ENCODE data around the gene CCL18. TPM values are rescaled to one million over a fixed set of nuclear protein-coding genes. Genes with fewer than 3 reads are reported as not detected.
"Not testable (repeated sequence)": the region's sequence is repeated elsewhere in the genome, so short reads cannot be mapped to it uniquely, and the experiment has no call there.

CCL18 gene
- total RNA-seq, 1 donor from 2014 or later, result not detected

DNA sequence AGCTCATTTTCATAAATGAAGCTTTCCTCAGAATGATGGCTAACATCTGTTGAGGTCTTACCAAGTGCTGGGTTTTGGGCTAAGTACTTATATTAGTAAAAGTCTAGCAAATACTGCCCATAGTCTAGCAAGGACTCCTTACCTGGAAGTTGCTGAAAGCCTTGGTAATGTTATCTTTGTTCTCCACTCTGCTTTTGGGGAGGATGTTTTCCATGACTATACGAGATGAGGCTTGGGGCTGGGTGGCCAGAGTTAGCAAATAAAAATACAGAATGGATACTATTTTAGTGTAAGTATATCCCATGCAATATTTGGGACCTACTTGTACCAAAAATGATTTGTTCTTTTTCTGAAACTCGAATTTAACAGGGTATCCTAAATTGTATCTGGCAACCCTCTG, 7.7 kb downstream of the CCL18 start:
- DNase-seq (ENCODE audit: low read depth), result no peak

DNA sequence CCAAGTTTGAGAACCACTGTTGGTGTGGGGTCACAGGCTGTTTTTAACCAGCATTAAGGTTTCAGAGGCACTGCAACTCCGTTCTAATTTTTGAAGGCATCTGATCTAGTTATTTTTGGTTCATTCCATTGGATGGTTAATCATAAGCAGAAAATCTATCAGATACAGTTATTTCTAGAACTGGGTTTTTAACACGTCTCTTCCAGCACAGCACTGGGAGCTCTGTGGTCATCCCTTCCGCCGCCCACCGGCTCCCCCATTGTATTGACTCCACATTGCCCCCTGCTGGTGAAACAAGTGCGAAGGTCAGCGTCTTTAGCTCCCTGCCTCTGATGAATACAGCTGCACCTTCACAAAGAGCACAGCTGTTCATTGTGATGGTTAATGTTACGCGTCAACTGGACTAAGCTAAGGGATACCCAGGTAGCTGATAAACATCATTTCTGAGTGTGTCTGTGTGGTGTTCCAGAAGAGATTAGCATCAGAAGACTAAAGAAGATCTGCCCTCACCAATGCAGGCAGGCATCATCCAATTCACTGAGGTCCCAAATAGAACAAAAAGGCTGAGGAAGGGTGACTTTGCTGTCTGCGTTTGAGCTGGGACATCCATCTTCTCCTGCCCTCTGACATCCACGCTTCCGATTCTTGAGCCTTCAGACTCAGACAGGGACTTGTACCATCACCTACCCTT, 8.5 kb downstream of the CCL18 start:
- no peak for DNase-seq (ENCODE audit: low read depth)

DNA sequence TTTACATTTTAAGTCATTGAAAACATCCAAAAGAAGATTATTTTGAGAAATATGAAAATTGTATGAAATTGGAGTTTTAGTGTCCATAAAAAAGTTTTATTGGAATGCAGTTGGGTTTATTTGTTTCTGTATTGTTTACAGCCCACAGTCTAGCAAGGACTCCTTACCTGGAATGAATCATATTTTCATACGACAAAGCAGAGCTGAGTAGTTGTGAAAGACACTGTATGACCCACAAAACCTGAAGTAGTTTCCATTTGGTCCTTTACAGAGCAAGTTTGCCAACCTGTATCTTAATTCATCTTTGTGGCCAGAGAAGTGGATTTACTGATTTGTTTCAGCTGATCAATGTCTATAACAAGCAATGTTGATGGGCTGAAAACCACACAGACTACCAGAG, 10.3 kb downstream of the CCL18 start:
- DNase-seq (ENCODE audit: low read depth), result no peak

DNA sequence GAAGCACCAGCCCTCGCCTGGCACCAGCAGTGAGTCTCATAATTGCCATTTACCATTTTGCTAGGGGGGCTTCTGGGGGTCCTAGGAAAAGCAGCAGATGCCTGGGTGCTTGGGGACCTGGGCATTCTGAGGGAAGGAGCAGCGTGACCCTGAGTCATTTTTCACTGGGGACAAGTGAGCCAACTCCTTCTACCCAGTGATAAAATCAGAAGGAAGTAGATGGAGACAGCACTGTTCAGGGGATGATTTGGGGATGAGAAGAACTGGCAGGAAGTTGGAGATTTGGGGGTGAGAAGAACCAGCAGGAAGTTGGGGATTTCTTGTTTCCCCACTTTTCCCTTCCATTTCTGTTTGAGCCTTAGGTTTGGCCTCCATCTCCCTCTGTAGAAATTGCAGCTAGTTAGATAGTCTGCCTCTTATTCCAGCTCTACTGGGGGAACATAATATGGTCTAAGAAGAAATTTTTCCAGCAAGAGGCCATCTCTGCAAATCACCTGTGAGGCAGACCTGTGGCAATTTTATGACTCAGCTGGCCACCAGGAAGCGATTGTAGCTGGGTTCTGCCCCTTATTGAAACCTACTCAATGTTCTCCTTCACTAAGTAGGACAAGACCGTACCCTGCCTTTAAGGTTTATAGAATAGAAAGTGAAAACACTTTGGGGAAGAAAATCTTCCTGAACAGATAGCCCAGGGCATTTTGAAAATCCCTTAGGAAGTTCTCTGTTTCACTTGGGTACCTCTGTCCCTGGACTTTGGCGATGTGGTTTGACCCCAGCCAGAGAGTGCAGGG, 17.8 kb downstream of the CCL18 start:
- DNase-seq (ENCODE audit: low read depth), result peak; percentile 6

DNA sequence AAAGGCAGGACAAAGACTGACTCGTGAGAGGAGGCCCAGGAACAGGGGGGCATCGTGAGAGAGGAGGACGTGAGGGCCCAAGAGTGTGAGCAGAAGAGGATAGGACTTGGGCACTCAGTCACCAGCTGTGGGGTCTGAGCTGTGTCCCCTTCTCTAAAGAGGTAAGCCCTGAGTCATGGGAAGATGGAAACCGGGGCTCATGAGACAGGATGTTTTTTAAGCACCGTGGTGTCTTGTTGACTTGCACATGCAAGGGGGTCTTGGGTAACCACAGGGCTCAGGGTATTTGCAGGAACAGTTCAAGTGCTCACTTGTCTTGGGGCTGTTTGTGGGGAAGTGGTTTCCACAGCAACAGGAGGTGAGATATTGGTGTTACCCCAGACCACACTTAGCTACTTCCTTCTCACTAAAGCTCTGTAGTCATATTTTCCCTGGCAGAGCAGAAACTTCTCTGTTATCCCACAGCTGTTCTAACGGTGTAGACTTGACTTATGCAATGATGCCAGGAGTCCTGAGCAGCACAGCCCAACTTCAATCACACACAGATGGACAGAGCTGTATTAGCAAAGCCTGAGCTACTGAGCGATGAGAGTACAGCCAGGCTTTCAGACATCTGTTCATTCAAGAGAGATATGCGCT, 18.5 kb downstream of the CCL18 start:
- not testable (repeated sequence) for DNase-seq (ENCODE audit: low read depth)

DNA sequence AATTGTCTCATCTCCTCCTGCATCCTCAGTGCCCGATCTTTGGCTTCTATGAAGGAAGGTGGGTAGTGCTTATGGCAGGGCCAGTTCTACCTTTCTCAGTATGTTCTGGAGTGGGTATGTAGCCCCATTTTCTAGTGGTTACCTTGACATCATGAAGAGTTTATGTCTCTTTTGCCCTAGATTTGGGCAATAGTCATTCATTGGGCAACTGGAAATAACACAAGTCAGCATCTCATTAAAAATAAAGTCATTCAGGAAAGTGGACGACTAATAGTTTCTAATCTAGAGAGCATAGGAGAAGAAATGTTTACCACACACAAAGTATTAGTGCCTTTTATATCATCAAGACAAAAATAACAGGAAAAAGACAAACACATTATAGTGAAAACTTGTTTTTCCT, 19.6 kb downstream of the CCL18 start:
- not testable (repeated sequence) for DNase-seq (ENCODE audit: low read depth)

DNA sequence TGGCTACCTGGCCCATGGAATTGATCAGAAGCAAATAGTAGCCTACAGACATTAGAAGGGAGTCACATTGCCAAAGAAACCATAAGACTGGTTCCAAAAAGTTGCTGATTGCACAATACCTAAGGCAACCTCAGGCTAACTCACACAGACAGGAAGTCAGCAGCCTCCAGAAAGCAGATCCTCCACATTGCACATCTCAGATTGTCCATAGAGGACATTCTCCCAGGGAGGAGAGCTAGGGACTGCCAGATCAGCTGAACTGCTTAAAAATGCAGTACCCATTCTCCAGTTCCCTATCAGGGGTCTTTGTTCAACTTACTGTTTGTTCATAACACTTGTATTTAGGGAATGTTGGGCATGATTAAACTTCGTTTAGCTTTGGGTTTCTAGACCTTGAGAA, 21.7 kb downstream of the CCL18 start:
- DNase-seq (ENCODE audit: low read depth), result no peak

DNA sequence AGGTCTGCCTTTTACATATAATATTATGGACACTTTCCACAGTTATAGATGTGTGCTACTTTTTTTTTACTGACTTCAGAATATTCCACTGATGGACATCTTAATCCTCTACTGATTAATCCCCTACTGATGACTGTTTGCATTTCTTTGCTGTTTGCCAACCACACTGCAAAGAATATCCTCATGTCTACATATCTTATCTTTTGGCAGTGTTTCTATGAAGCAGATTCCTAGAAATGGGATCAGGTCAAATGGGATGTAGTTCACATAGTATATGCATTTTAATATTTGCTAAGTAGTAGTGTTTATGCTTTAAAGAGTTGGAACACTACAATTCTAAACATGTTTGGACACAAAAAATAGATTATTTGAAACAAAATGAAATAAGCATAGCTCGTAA, 22.7 kb downstream of the CCL18 start:
- no peak for DNase-seq (ENCODE audit: low read depth)

DNA sequence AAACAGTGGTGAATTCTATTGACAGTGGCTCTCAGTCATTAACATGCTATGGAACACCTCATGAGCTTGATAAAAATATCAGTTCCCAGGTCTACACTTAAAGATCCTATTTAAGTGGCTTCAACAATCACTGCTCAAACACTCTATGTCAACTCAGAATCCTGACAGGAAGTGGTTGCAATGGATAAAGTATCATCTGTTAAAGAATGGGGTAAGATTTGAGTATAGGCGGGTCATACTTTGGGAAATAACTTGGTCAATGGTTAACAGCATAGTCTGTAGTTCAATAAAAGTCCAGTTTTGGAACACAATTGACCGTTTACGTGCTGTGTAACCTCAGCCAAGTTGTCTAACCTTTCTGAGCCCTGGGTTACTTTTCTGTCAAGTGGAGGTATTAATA, 23.4 kb downstream of the CCL18 start:
- not testable (repeated sequence) for DNase-seq (ENCODE audit: low read depth)

DNA sequence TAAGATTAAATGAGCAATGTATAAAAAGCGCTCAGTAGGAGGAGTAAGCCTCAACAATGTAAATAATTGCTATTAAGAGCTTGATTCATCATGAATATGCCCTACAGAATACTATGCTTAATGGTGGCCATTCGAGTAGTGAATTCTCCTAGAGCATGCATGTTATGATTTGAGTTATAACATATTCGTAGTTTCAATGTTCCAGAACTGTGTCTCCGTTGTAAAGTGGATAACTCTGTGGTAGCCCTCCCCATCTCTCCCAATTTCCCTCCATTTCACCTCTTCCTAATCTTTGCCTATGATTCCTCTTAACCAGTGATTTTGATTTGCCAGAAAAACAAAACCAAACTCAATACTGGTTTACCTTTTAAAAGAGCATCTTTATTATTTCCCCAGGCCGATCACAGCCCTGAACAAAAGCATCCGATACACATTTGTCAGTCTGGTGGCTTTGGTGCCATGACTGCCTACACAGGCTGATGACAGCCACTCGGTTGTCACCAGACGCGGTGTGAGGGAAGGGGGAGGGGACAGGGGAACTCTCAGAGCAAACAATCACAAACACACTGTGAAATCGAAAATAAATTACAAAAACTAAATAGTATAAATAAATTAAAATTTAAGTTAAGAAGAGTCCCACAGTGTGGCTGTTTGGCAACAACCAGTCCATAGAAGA, 24.0 kb downstream of the CCL18 start:
- DNase-seq (ENCODE audit: low read depth), result not testable (repeated sequence)

DNA sequence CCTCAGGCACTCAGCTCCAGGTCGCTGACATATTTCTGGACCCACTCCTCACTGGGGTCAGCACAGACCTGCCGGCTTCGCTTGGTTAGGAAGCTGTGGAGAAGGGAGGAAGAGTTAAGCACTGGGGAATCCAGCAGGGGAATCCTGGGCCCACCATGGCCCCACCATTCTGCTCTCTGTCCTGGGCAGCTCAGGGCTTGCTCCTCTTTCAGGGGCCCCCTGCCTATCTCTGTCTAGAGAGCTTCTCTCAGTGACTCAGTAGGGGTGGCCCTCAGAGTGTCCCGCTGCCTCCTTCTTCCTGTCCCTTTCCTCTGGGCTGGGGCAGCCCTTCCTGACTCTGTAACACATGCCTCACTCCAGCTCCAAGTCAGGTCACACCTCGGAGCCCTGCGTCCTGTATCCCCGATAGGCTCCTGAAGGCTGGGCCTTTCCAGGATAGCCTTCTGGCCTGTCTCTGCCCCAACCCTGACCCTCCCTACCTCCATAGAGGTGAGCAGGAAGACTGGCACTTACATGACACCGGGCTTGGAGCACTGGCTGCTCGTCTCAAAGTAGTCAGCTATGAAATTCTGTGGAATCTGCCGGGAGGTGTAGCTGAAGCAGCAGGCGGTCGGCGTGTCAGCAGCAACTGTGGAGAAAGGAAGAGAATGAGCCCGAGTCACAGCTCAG, 24.7 kb downstream of the CCL18 start:
- DNase-seq (ENCODE audit: low read depth), result no peak

DNA sequence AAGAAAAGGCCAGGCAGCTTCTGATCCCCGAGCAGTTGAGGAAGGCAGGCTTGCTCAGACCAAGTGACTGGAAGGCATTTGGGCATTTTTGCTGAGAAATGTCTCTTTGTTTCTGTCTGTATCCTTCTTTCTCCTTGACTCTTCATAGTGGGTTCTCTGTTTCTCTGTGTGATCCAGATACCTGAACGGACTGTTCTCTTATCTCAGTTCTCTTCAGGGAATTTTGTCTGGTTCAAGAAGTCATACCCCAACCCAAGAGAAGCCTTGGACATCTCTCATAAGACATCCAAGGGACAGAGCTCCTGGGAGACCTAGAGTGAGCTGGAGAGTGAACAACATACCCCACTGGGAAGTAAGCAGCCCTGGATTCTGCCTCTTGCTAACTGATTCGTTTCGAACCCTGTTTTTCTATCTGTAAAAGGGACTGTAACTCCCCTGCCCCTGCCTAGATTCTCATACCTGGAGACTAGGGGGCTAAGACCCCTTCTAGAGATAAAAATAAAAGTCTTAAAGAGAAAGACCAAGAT, 25.3 kb downstream of the CCL18 start:
- DNase-seq (ENCODE audit: low read depth), result no peak

DNA sequence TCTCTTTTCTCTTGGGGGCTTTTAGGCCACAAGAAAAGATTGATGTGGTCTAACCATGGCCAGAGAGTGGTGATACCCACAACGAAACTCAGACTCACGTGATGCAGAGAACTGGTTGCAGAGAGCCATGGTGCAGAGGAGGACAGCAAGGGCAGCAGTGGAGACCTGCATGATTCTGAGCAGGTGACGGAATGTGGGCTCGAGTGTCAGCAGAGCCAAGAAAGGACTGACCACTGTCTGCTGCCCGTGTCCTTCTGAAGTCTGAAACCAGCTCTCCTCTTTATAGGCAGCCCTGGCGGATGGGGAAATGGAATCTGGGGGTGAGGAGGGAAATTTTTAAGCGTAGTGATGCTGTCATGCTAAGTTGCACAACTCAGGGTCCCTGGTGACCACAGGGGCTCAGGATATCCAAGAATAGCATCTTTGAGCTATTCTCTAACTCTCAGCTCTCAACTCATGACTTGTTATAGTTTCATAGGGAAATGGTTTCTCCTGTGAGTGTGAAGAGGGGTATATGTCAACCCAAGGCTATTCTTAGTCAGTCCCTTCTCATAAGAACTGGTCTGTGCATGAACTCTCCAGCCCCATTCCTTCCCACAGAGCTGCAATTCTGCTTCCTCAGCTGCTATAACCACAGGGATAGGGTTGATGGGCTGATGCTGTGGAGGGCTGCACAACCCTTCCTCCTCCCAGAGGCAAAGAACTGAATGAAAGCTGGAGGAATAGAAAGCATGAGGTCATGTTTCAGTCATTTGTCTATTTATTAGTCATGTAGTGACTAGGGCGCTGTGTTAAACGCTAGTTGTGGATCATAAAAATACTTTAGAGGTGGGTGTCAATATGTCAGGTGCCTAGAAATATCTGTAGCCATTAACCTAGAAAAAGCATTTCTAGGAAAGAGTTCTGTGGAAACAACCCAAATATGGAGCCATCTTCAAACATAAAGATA, 26.1 kb downstream of the CCL18 start, which contains the start of gene CCL3:
TSS of gene CCL3 (minus strand) at position 256 of the 949 bp plus-strand sequence. CDS start at position 171, 85 bp downstream.
- DNase-seq (ENCODE audit: low read depth), result no peak

DNA sequence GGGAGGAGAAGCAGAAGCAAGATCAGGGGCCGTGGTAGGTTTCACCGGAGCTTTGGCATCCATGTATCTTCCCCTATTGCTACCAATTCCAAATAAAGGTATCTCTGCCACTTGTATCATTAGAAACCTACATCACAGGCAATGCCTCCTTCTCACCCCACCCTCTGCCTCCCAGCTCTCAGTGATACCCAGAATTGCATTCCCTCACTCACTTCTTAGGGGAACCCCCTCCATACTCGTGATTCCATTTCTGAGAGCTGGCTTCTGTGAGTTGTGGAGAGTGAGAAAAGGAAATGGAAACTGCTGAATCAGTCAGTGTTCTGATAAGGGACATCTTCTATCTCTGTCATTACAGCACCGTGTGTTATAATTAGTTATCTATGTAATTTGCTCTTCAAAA, 28.2 kb downstream of the CCL18 start:
- no peak for DNase-seq (ENCODE audit: low read depth)

DNA sequence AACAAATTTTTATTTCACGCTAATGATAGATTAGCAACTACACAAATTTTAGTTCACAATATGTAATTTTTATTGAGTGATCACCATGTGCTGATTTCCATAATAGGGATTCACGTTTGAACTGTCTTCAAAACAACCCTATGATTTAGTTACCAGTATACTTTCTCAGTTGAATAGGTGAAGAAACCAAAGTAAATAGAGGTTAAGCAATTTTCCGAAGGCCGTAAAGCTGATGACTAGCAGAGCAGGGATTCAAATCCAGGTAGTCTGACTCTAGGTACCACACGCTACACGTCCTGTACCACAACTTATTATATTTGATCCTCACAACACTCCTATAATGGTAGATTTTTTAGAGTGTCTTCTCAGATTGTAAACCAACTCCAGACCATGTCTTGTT, 28.6 kb downstream of the CCL18 start:
- DNase-seq (ENCODE audit: low read depth), result not testable (repeated sequence)

DNA sequence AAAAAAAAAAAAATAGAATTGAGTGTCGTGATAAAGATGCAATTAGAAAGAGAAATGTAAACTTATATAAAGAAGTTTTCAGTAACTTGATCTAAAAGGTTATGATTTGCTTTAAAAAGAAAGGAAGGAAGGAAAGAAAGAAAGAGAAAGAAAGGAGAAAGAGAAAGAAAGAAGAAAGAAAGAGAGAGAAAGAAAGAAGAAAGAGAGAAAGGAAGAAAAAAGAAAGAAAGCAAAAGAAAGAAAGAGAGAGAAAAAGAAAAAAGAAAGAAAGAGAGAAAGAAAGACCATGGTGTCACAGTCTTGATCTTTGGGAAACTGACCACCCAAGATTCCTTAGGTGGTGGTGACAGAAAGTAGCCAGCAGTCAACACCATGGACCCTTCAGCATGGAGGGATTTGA, 30.2 kb downstream of the CCL18 start:
- no peak for DNase-seq (ENCODE audit: low read depth)

DNA sequence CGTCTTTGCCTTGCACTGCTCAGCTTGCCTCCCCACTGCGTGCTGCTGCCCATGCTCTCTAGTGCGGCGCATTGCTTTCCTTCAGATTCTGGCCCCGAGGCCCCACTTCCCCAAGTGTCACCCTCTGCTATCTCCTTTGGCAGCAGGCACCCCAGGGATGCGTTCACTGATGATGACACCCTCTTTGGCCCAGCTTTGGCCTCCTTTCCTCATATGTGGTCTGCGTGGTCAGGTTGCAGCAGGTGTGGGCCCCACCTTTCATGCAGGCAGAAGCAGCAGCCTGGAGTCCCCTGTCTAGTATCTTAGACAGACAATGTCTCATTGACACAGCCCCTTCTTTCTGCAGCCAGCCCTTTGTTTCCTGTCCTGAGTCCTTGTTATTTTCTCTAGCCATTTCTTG, 30.7 kb downstream of the CCL18 start:
- no peak for DNase-seq (ENCODE audit: low read depth)

DNA sequence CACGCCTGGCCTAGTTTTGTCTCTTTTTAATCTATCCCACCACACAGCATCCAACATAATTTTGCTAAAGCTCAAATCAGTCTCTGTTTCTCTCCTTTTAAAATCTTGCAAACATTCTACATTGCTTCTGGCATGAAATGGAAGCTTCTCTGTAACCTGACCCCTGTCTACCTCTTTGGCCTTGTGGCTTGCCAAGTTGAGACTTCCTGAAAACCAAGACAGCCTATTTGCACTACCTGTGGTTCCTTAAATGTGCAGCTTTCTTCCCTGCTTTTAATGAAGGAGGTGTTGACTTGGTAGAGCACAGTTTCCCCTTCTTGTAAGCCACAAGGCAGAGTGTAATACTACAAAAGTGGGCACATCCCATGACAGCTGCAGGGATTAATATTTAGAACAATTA, 31.9 kb downstream of the CCL18 start:
- no peak for DNase-seq (ENCODE audit: low read depth)

DNA sequence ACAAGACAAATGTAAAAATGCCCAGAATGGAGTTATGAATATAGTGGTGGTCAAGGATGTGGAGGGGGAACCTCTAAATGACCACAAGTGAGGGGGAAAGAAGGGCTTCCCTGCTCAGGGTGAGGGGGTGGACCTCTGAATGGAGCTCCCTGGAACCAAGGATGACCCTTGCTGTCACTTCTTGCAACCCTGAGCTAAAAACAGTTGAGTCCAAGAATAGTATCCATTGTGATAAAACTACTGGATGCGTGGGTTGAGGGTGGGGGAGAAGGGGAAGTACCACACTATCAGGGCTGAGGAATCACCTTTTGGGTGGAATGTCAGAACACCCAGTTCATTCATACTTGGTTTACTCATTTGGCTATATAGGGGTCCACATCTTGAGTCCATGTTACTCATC, 34.9 kb downstream of the CCL18 start:
- not testable (repeated sequence) for DNase-seq (ENCODE audit: low read depth)

DNA sequence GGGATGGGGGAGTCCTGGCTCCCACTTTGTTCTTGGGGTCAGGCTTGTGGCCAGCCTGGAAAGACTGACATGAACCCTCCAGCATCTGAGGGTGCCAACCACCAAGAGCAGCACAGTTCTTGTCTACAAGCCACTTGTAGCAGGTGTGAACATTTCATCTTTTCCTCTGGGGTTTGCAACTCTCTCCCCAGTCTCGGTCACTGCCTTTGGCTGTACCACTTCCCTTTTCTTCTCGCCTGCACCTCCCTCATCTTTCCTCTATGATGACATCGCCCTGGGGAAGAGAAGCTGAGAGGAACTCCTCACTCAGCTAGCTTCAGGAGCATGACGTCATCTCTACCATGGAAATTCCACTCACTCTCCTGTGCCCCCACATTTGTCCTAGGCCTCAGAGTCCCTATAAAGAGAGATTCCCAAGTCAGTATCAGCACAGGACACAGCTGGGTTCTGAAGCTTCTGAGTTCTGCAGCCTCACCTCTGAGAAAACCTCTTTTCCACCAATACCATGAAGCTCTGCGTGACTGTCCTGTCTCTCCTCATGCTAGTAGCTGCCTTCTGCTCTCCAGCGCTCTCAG, 39.4 kb downstream of the CCL18 start, which contains the start of gene CCL4:
TSS of gene CCL4 (plus strand) at position 427 of the 575 bp plus-strand sequence. CDS start at position 506, 79 bp downstream.
- DNase-seq (ENCODE audit: low read depth), result not testable (repeated sequence)

All from renal cortical epithelial cell (primary cell).